ENCODE data around the gene SYNDIG1. TPM values are rescaled to one million over a fixed set of nuclear protein-coding genes. Genes with fewer than 3 reads are reported as not detected.

Gene SYNDIG1
- total RNA-seq, 4 donors from 2014 or later = 0.27 to 0.32 TPM; not detected in 2

DNA sequence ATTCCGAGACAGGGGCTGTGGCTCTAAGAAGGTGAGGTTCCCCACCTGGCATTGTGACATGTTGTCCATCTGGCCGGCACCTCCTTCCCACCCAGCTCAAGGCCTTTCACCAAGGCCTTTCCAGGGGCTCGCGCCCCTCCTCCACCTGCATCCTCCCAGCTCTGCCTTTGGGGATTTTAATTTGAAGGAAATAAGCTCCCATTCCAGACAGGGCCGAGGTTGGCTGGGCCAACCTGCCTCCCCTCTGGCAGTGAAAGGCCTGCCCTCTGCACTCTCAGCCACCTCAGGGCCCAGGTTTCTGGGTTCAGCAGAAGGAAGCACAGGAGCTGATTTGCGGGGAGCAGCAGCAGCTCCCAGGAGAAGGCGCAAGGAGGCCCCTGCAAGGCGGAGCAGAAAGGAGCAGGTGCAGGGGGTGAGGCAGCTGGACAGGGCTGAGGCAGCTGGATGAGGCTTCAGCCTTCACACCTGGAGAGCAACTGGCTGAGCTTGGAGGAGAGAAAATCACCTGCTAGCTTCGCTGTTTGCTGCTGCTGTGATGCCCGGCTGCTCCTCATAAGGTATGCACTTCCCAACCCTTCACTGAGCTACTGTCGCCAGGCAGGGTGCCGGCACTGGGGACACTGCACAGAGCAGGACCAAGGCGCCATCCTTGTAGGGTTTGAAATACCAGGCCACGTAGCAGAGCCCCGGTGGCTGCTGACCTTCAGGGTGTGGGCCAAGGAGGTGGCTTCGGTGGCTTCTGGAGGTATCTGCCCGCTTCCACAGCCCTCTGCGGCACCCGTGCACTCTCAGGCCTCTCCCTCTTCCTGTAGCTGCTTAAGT lies 147.0 kb downstream of the SYNDIG1 start:
- Histone ChIP-seq H3K4me3 (no peak overlapping the region), H3K27ac (no peak overlapping the region), H3K36me3 (no peaks in the 10 kb centered on the region), H3K27me3 (no peaks in the 10 kb centered on the region), H3K4me1 (no peaks in the 10 kb centered on the region), H3K9me3 (no peaks in the 10 kb centered on the region)
- WGBS, 2 donors (ENCODE audit: low coverage in 1 of 2) = 89 to 97% methylated on average over 5 to 19 of the region's 19 CpGs
- intact Hi-C loops (cut with DNase I; ENCODE audit: low total_unique reads) = no loop called here
- DNase-seq = no peak
- in situ Hi-C loops (cut with MboI; ENCODE audit: low pct_ligation_motif_present in 1 of 4, low pct_unique_long_range_greater_than_20kb in 1 of 4, low sequenced_read_pairs in 3 of 4) = loop anchor here in 1 of 4 donors (25.0 kb wide), 1 partner anchor 96 kb away; no protein-coding TSS in a partner anchor
- TF ChIP-seq CTCF (IDR thresholded peaks at IDR 0.05) = no peak
- TF ChIP-seq POLR2A (IDR thresholded peaks at IDR 0.05) = no peak
- no peak for TF ChIP-seq POLR2AphosphoS5 (IDR thresholded peaks at IDR 0.05)
- TF ChIP-seq EP300 (IDR thresholded peaks at IDR 0.05; ENCODE audit: low read depth) = no peak

DNA sequence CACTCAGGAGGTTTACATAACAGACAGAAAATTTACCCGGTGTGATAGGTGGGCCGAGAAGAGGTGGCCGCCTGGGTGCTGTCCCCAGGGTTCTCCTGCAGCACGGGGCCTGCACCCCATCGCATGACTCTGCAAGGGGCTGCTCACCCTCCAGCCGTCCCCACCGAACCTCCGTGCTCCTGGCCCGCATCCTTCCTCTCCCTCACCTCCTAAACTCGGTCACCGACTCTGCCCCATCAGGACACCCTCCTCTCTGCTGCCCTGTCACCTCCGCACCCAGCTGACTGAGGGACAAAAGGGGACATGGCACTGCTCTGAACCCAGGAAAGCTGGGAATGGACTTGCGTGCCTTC lies 147.6 kb downstream of the SYNDIG1 start:
- Histone ChIP-seq H3K27me3 (no peaks in the 10 kb centered on the region), H3K9me3 (no peaks in the 10 kb centered on the region), H3K4me3 (no peak overlapping the region), H3K4me1 (no peaks in the 10 kb centered on the region), H3K27ac (no peak overlapping the region), H3K36me3 (no peaks in the 10 kb centered on the region)
- no peak for DNase-seq
- TF ChIP-seq EP300 (IDR thresholded peaks at IDR 0.05; ENCODE audit: low read depth) (no peak), POLR2A (IDR thresholded peaks at IDR 0.05) (no peak), CTCF (IDR thresholded peaks at IDR 0.05) (no peak), POLR2AphosphoS5 (IDR thresholded peaks at IDR 0.05) (no peak)
- intact Hi-C loops (cut with DNase I; ENCODE audit: low total_unique reads) = no loop called here
- 80 to 86% methylated on average over 5 to 13 of the region's 13 CpGs for WGBS, 2 donors (ENCODE audit: low coverage in 1 of 2)
- in situ Hi-C loops (cut with MboI; ENCODE audit: low pct_ligation_motif_present in 1 of 4, low pct_unique_long_range_greater_than_20kb in 1 of 4, low sequenced_read_pairs in 3 of 4) = loop anchor here in 1 of 4 donors (25.0 kb wide), 1 partner anchor 95 kb away; no protein-coding TSS in a partner anchor

DNA sequence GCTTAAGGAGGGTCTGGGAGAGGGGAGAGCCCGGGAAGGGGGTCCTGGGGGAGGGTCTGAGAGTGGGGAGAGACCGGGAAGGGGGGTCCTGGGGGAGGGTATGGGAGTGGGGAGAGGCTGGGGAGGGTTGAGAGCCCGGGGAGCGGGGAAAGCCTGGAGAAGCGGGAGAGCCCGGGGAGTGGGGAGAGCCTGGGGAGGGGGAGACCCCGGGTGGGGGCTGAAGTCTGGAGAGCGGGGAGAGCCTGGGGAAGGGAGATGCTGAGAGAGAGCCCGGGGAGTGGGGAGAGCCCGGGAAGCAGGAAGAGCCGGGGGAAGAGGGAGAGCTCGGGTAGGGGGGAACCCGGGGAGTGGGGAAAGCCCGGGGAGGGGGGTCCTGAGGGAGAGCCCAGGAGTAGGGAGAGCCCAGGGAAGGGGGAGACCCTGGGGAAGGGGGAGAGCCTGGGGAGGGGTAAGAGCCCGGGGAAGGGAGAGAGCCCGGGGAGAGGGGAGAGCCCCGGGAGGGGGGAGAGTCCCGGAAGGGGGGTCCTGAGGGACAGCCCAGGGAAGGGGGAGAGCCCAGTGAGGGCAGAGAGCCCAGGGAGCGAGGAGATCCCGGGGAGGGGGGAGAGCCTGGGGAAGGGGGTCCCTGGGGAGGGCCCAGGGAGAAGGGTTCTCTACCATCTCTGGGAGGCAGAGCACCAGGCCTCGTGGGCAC lies 148.5 kb downstream of the SYNDIG1 start:
- no peak for DNase-seq
- Histone ChIP-seq H3K27me3 (no peaks in the 10 kb centered on the region), H3K4me1 (no peaks in the 10 kb centered on the region), H3K4me3 (no peak overlapping the region), H3K27ac (no peak overlapping the region), H3K36me3 (no peaks in the 10 kb centered on the region), H3K9me3 (no peaks in the 10 kb centered on the region)
- intact Hi-C loops (cut with DNase I; ENCODE audit: low total_unique reads) (no loop called here), in situ Hi-C loops (cut with MboI; ENCODE audit: low pct_ligation_motif_present in 1 of 4, low pct_unique_long_range_greater_than_20kb in 1 of 4, low sequenced_read_pairs in 3 of 4) (loop anchor here in 1 of 4 donors (25.0 kb wide), 1 partner anchor 94 kb away; no protein-coding TSS in a partner anchor)
- 70% methylated on average over 19 of the region's 21 CpGs; no CpG with 5 or more reads in 1 of the 2 donors for WGBS, 2 donors (ENCODE audit: low coverage in 1 of 2)
- TF ChIP-seq CTCF (IDR thresholded peaks at IDR 0.05) (no peak), POLR2AphosphoS5 (IDR thresholded peaks at IDR 0.05) (no peak), POLR2A (IDR thresholded peaks at IDR 0.05) (no peak), EP300 (IDR thresholded peaks at IDR 0.05; ENCODE audit: low read depth) (no peak)

GRCh38 chr20:24618739-24619138 lies 149.3 kb downstream of the SYNDIG1 start:
- Histone ChIP-seq H3K36me3 (no peaks in the 10 kb centered on the region), H3K9me3 (no peaks in the 10 kb centered on the region), H3K27ac (no peak overlapping the region), H3K4me3 (no peak overlapping the region), H3K4me1 (no peaks in the 10 kb centered on the region), H3K27me3 (no peaks in the 10 kb centered on the region)
- in situ Hi-C loops (cut with MboI; ENCODE audit: low pct_ligation_motif_present in 1 of 4, low pct_unique_long_range_greater_than_20kb in 1 of 4, low sequenced_read_pairs in 3 of 4) (loop anchor here in 1 of 4 donors (25.0 kb wide), 1 partner anchor 94 kb away; no protein-coding TSS in a partner anchor), intact Hi-C loops (cut with DNase I; ENCODE audit: low total_unique reads) (no loop called here)
- 54% methylated on average over 1 of the region's 1 CpG; no CpG with 5 or more reads in 1 of the 2 donors for WGBS, 2 donors (ENCODE audit: low coverage in 1 of 2)
- TF ChIP-seq EP300 (IDR thresholded peaks at IDR 0.05; ENCODE audit: low read depth) (no peak), POLR2AphosphoS5 (IDR thresholded peaks at IDR 0.05) (no peak), CTCF (IDR thresholded peaks at IDR 0.05) (no peak), POLR2A (IDR thresholded peaks at IDR 0.05) (no peak)
- DNase-seq = no peak

All from transverse colon (tissue), 4 donors.